A172 (cell line): ENCODE measurements around the gene L3MBTL1. TPM values are rescaled to one million over a fixed set of nuclear protein-coding genes. Genes with fewer than 3 reads are reported as not detected.
"Not testable (repeated sequence)": the region's sequence is repeated elsewhere in the genome, so short reads cannot be mapped to it uniquely, and the experiment has no call there.

Source experiments
- DNase-seq: peaks from one replicate; pipeline ENCODE4 v3.0.0-alpha.2; 2015; ENCODE audit warnings: low spot score
- total RNA-seq: library from RNA; depleted of rRNA; stranded (reverse); fragments of >200 nt; shearing (Covaris generic); gene quantifications from 2 replicates; pipeline ENCODE4 v1.2.3, GENCODE V29; 2014

Gene L3MBTL1
- total RNA-seq, 1 experiment from 2014 or later, result 5.0 TPM

DNA sequence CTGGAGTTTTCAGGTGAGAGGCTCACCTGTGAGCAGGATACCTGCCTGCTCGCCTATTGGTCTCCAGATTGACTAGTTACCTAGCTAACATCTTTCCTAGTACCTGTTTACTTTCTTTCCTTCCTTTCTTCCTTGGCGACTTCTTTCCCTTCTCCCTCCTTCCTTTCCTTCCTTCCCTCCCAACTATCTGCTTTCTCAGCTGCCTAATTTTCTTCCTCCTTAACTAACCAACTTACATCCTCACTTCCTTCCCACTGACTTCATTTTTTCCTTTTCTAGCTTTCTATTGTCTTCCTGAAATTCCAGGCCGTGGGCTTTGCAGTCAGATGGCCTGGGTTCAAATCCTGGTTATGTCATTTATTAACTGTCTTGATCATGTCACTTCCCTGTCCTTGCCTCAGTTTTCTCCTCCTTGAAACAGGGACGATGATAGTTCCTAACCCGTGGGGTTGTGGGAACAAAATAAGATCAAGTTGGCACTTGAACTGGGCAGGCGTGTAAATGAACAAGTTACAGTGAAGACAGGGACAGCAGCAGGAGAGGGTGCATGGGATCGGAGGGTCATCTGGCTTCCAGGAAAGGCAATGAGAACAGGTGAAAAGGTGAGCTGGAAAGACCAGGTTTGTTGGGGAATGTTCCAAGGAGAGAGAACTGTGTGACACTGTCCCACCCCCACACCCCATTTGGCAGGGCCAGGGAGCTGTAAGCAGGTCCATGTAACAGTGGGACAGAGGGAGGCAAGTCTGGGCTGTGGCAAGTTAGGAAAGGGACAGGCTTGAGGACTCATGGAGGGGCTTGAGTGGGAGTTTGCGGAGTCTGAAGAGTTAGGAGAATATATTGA is 51.9 kb downstream of the L3MBTL1 start:
- DNase-seq, result no peak

DNA sequence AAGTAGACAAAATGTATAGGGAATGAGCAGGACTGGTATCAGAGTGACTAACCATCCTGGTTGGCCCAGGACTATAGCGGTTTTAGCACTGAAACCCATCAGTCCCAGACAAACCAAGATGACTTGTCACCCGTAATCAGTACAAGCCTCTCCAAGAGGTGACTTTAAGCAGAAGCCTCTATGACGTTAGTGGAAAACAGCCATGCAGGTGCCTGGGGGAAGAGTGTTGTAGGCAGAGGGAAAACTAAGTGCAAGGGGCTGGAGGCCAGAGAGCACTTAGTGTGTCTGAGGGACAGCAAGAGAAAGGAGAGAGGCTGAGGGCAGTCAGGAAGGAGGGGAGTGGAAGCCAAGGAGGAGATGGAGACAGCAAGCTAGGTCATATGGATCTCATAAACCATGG is 53.5 kb downstream of the L3MBTL1 start:
- no peak for DNase-seq

DNA sequence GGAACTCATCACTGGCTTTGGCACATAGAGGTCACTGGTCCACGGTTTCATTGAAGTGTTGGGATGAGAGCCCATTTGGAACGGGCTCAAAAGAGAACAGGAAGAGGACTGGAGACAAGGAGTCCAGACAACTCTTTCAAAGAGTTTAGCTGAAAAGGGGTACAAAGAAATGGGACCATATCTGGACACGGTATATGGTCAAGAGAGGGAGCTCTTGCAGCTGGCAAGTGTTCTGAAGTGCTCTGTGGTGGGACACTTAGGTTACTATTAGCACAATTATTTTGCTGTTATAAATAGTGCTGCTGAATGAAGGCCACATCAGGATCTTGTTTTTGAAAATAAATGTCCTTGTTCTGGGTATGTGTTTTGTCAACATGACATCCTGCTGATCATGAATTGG is 55.9 kb downstream of the L3MBTL1 start:
- no peak for DNase-seq

DNA sequence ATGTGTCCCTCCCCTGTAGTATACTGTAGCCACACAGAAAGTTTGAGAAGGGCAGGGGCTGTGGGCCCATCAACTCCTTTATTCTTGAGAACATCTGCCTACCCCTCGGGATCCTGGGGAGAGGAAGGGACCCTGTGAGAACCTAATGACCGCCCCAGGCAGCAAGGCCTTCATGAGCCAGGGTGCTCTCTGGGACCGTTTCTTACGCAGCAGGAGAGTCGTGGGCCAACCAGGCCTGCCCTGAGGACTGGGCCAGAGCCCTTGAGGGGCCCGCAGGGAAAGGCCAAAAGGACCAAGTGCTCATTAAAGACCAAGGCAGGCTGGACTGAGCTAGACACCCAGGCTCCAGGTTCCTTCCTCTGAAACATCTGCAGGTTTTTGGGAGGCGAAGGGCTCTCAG is 56.5 kb downstream of the L3MBTL1 start:
- no peak for DNase-seq

DNA sequence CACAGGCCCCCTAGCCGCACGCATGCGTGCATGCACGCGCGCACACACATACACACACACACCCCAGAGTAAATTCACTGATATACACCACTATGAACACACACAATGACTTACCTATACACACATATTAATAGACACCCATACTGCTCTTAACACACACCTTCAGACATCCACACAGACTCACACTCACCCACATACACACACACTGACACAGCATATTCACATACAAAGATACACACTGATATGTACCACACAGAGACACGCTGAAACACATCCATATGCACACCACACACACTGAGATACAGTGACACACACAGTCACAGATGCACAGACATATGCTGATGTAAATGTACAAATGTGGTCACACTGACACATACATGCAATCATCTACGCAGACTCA is 57.0 kb downstream of the L3MBTL1 start:
- no peak for DNase-seq

DNA sequence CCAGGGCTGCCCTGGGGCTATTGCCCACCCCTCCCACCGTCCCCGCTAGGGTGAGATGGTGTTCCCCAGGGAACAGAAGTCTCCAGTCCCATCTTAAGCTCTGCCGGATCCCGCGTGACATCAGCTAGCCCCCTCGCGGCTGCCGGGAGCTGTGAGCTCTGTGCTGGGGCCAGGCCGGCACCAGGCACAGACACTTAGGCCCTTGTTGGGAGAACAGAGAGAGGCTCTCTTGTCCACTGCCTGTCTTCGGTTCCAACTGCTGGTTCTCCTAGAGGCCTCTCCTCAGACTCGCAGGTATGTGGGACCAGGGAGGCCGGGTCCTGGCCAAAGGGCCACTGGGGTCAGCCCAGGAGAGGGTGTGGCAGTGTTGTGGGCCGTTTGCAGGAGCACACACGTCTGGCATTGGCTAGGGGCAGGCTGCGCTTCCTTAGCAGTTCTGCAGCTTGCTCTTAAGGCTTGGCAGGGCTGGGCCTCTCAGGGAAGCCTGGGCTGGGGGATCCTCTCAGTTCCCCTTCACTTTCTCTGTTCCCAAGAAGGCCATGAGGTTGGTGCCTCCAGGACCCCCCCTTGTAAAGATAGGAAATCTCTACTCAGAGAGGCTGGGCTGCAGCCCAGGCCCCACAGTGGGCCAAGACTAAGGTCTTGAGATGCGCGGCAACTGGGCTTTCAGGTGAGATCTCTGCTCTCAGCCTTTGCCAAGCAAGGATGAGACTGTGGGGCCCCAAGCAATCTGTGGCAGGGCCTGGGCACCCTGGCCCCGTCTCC is 57.7 kb downstream of the L3MBTL1 start:
- no peak for DNase-seq

DNA sequence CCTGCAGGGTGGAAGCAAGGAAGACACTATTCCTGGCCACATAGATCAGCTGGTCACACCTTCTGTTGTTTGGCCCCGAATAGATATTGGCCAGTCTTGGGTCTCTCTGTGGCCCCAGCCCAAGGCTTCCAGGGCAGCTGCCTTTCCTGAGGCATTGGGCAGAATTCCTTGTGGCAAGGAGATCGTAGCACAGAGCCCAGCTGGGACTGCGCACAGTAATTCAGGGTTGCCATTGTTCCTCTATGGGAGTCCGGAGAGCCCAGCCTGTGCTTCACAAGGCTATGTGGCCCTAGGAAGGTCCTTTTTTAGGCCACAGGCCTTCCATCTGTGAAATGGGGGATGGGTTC is 58.2 kb downstream of the L3MBTL1 start:
- DNase-seq, result no peak

DNA sequence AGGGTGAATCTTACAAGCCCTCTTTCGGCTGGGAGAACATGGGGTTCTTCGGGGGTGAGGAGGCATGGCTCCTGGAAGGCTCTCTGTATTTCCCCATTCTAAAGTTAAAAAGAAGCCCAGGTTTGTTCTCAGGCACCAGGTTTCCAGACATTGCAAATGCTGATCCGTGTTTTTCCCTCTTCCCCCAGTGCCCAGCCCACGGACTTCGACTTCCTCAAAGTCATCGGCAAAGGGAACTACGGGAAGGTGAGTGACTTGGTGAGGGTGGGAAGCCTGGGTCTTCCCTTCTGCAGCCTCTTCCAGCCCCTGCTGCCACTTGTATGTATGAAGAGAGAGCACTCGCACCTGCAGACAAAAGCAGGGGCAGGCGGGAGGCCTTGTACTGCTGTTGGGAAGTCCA is 60.0 kb downstream of the L3MBTL1 start:
- no peak for DNase-seq

DNA sequence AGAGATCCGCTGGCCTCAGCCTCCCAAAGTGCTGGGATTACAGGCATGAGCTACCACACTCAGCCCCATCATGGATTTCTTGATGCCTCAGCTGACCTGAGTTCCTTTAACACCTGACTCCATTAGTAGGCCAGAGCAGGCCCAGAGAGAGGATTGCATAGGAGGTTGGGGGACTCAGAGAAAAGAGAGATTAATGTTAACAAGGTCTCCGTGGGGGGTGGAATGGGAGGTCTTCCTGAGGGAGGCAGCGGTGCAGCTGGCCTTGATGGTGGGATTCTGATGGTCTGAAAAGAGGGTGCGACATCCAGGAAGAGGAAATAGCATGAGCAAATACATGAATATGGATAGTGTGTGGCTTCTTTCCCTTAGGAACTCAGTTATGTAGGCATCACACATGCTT is 61.2 kb downstream of the L3MBTL1 start:
- DNase-seq, result no peak

DNA sequence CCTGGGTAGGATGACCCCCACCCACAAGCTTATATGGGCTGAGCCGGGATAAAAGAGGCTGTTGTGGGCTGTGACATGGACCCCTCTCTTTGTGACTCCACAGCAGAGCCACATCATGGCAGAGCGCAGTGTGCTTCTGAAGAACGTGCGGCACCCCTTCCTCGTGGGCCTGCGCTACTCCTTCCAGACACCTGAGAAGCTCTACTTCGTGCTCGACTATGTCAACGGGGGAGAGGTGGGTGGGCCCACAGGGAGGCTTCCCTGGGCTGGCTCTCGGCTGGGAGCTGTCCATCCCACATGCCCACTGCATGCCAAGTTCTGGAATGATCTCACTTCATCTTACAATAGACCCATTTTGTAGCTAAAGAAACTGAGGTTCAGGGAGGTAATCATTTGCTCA is 61.8 kb downstream of the L3MBTL1 start:
- no peak for DNase-seq

DNA sequence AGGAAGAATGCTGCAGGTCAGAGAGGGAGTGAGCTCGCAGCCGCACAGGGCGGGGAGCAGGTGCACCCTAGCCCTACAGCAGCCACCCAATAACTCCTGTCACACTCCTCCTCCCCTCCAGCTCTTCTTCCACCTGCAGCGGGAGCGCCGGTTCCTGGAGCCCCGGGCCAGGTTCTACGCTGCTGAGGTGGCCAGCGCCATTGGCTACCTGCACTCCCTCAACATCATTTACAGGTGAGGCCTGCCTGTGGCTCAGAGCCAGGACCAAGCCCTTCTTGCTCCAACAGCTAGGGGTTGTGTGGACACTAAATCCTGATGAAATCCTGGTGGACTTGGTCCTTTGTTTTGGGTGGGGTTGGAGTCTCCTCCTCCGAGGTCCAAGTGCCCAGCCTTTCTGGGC is 63.0 kb downstream of the L3MBTL1 start:
- DNase-seq, result no peak

DNA sequence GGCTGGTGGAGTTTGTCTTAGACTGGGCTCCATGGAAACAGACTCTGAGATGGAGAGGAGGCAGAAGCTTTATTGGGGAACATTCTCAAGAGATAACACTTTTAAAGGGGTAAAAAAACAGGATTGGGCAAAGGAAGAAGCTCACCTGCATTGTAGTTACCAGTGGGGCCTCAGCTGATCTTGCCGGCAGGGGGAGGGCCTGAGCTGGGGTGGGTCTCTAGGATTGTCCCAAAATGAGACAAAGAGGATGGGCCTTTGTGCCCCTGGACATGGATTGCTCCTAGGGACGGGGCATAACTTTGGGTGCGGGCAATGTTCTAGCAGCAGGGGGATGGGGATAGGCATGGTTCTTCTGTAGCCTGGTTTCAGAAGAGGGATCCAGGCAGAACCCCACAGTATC is 63.8 kb downstream of the L3MBTL1 start:
- DNase-seq, result no peak

DNA sequence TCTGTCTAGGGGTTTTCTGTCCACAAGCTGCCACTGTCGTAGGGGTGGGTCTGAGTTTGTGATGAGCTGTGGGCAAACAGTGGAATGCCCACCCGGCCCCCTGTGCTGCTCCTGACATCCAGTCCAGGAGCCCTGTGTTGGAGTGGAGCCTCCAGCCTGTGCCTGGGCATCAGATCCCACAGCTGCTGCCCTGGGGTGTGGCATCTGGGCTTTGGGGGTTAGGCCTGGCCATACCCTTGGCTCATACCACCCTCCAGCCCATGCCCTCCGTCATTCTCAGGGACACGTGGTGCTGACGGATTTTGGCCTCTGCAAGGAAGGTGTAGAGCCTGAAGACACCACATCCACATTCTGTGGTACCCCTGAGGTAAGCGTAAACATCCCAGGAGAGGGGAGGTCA is 64.3 kb downstream of the L3MBTL1 start:
- DNase-seq, result no peak

DNA sequence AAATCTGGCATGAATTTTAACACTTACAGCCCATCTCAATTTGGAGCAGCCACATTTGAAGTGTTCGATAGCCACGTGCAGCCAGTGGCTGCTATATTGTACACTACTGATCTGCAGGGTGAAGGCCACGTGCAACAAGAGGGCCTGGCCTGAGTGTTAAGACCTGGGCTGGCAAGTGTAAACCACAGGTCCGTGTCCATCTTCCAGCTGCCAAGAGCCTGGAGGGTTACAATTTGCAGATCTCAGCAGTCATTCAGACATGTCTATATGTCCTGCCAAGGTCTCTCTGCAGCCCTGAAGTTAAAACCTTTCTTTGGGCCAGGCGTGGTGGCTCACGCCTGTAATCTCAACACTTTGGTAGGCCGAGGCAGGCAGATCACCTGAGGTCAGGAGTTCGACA is 65.4 kb downstream of the L3MBTL1 start:
- DNase-seq, result no peak

DNA sequence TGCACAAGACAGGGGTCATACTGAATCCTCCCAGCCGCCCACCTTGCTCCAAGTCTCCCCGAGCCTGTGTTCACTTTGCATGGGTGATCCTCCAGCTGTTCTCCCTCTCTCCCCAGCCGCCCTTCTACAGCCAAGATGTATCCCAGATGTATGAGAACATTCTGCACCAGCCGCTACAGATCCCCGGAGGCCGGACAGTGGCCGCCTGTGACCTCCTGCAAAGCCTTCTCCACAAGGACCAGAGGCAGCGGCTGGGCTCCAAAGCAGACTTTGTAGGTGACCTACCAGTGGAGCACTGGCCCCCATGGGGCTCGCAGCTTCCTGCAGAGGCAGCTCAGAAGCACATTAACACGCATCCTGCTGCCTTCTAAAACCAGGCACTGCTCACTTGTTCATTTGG is 68.6 kb downstream of the L3MBTL1 start:
- DNase-seq, result no peak

DNA sequence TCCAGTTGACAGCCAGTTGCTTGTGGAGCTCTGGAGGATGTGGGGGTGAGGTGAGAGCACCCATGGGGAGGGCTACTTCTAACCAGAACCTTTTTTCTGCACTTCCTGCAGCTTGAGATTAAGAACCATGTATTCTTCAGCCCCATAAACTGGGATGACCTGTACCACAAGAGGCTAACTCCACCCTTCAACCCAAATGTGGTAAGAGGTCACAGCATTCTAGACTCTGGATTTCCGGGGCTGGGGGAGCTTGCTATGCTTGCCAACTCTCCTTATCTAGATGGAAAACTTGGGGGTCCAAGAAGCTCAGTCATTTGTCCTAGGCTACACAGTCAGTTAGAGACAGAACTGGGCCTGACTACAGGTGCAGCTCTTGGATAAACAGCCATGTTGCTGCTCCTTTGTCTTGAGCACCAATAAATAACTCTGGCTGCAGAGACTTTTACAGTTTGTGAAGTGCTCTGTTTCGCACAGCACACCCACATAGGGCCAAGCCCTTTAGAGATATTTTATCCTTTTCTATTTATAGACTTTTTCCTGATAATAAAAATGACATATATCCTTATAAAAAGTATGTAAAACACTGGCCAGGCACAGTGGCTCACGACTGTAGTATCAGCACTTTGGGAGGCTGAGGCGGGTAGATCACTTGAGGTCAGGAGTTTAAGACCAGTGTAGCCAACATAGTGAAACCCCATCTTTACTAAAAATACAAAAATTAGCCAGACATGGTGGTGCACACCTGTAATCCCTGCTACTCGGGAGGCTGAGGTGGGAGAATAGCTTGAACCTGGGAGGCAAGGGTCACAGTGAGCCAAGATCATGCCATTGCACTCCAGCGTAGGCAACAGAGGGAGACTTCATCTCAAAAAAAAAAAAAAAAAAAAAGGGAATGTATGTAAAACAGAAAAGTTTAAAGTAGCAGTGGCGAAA is 72.6 kb downstream of the L3MBTL1 start:
- no peak for DNase-seq

DNA sequence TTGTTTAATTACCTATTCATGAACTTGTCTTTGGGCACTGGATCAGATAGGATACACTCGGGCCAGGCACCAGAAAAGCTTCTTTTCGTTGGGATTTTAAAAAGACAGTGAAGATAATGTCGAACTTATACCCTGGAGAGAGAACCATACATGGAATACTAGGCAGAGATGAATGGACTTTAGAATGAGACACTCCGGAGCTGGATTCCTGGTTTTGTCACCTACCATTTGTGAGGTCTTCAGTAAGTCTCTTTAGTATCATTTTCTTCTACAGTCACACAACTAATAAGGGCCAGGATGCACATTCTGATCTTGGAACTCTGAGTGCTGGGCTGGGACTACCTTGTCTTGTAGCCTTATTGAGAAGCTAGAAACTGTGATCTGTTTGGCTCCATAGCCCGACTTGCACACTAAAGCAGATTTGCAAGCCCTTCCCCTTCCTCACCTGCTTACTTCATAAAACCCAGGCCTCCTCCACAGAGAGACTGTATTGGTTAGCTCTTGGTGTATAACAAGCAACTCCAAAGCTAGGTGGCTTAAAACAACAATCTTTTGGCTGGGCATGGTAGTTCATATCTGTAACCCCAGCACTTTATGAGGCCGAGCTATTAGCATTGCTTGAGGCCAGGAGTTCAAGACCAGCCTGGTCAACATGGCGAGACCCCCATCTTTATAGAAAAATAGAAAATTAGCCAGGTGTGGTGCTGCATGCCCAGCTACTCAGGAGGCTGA is 75.8 kb downstream of the L3MBTL1 start:
- DNase-seq, result no peak

DNA sequence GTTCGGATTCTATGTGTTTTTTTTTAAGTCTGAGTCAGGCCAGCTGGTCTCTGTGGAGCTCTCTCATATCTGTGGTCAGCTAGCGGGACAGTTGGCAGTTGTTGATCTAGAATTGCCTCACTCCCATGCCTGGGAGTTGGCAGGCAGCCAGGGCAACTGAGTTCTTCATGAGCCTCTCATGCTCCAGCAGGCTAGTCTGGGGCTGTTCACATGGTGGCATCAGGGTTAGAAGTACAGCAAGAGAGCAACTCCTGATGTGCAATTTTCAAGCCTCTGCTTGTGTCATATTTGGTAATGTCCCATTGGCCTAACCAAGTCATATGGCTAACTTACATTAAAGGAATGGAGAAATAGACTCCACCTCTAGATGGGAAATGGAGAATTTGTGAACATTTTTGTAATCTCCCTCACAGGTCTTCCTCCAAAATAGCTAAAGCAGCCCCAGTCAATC is 76.5 kb downstream of the L3MBTL1 start:
- peak; percentile 48 for DNase-seq

DNA sequence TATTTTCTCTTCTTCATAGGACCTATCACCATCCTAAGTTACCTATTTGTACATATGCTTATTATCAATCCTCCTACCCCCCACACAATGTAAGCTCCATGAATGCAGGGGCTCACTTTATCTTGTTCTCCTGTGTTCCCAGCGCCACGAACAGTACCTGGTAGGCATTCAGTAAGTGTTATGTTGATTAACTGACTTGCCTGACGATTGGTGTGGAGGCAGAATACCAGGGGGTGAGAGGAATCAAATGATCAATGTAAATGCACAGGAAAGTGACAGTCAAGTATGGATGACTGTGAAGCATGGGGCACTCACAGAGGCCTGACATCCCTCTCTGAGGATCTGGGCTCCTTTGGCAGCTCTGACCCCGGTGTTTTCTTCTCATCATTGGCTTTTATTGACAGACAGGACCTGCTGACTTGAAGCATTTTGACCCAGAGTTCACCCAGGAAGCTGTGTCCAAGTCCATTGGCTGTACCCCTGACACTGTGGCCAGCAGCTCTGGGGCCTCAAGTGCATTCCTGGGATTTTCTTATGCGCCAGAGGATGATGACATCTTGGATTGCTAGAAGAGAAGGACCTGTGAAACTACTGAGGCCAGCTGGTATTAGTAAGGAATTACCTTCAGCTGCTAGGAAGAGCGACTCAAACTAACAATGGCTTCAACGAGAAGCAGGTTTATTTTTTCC is 77.1 kb downstream of the L3MBTL1 start:
- DNase-seq, result no peak

DNA sequence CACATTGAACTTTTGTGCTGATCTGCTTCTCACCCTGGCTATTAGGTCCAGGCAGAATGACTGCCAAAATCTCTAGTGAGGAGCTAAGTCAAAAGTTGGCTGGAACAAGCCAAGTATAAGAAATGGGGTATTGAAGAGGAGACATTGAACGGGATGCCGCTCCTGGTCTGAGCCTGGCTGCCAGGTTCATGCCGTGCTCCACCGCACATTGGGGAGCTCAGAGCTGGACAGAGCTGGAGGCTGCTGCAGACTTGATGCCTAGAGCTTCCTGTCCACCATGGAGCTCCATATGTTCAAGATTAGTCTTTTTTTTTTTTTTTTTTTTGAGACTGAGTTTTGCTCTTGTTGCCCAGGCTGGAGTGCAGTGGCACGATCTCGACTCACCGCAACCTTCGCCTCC is 79.1 kb downstream of the L3MBTL1 start:
- no peak for DNase-seq

DNA sequence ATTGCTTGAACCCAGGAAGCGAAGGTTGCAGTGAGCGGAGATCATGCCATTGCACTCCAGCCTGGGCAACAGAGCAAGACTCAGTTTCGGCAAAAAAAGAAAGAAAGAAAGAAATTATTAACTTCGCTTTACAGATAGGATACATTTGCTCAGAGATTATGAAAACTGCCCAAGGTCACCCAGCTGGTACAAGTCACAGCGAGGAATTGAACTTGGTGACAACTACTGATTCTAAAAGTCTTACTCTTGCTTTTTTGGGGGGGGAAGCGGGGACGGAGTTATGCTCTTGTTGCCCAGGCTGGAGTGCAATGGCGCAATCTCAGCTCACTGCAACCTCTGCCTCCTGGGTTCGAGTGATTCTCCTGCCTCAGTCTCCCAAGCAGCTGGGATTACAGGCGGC is 81.0 kb downstream of the L3MBTL1 start:
- DNase-seq, result not testable (repeated sequence)
